Coronary artery (tissue), 2 donors: ENCODE results near the gene PTPRQ.

Experiments
- DNase-seq: peaks from one replicate; pipeline ENCODE4 v3.0.0-alpha.2; 2017; ENCODE audit warnings: low spot score
- H3K27ac ChIP-seq, 2 donors: fragments of 200-600 bp; sonication (generic); one replicate each; pipeline ENCODE4 v1.5.1; 2016 to 2019
- H3K4me3 ChIP-seq: fragments of 200-600 bp; sonication (generic); 2 replicates; pipeline ENCODE4 v1.5.1; 2016; ENCODE audit warnings: mild to moderate bottlenecking, moderate library complexity
- CTCF ChIP-seq: fragments of 200-600 bp; sonication (generic); IDR thresholded peaks from one replicate; pipeline ENCODE4 v1.5.1; 2019; ENCODE audit warnings: antibody characterized with exemption

PTPRQ gene

DNA sequence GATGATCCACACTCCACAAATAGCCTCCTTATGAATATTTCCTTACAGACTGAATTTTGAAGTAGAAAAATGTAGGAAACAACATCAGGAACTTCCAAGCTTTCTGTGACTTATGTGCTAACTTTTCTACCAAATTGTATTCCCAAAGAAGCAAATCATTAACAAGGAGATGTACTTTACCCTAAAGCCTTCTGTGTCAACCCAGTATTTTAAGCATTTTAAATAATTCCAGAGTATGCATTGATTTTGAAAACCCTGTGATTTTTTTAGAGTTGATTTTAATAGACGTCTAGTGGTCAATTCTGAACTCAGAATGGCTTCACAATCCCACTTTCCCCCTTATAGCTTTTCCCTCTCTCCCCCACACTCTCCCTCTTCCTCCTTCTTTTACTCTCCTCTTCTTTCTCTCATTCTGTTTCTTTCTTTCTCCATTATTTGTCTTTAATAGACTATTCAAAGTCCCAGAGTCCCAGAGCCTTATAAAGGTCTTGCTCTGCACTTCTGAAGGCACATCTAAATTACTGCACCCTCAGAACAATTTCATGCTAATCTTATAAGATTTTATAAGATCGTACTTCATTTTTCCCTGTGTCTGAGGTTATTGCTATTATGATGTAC is 253.3 kb downstream of the PTPRQ start:
- no peak for DNase-seq
- no peak overlapping the region for H3K4me3 ChIP-seq
- no peak for TF ChIP-seq CTCF
- H3K27ac ChIP-seq: no peak overlapping the region

GRCh38 chr12:80698256-80698655 is 254.2 kb downstream of the PTPRQ start:
- Histone ChIP-seq H3K4me3 (no peak overlapping the region), H3K27ac (no peak overlapping the region)
- no peak for DNase-seq
- TF ChIP-seq CTCF: no peak

DNA sequence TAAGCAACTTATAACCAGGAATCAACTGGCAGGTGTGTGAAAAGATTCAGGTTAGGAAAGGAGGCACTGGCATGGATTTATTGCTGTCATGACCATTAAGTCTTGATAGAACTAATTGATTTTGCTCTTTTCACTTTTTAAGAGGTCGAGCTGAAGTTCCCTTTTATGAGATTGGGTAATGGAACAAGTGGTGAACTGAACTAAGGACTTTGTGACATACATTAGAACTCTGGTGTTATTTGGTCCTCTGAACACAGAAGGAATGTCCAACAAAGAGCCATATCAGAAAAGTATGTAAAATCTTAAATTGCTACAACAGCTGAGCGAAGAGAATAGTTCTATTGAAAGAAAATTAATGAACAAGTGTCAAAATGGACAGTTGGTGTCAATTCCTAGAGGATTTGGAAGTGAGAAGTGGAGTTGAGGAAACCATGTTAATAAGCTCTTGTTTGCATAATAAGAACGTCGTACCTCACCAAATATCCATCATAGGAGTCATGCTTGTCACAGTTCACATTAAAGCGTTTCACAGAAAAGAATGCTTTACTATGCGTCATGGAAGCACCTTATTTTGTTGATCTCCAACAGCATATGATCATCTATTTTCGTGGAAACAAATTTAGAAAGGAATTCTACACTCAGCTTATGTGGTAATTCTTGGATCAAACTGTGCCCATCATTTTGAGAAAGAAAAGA is 255.0 kb downstream of the PTPRQ start:
- no peak for DNase-seq
- Histone ChIP-seq H3K4me3 (no peak overlapping the region), H3K27ac (no peak overlapping the region)
- no peak for TF ChIP-seq CTCF

GRCh38 chr12:80700327-80700726 is 256.3 kb downstream of the PTPRQ start:
- DNase-seq: no peak
- Histone ChIP-seq H3K27ac (no peak overlapping the region), H3K4me3 (no peak overlapping the region)
- no peak for TF ChIP-seq CTCF

DNA sequence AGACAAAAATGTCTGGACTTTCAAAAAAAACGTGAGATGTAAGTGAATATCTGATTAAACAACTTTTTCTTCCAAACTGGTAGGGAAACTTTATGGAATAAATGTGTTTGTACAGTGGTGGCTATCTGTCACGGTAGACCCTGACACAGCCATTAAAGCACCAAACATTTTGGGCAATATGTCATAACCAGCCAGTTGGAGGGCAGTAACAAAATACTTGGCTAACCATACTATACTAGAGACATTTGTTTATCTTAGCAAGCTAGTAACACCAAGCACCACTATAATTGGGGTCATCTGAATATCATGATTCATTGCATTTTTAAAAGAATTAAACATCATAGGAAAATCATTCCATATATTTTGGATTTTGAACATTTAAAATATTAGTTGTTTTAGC is 257.4 kb downstream of the PTPRQ start:
- no peak for TF ChIP-seq CTCF
- DNase-seq: no peak
- no peak overlapping the region for H3K27ac ChIP-seq
- H3K4me3 ChIP-seq: no peak overlapping the region

- no peak for TF ChIP-seq CTCF
- Histone ChIP-seq H3K27ac (no peak overlapping the region), H3K4me3 (no peak overlapping the region)
- DNase-seq: no peak
Observed at GRCh38 chr12:80702889-80703805, 259.1 kb downstream of the PTPRQ start.
